Measurements from ENCODE around the gene B4GAT1. TPM values are rescaled to one million over a fixed set of nuclear protein-coding genes. Genes with fewer than 3 reads are reported as not detected.

B4GAT1 gene
- total and polyA plus RNA-seq, 2 donors (not counting 1 experiment from before 2014, with no cell fraction given): 1.4 to 5.2 TPM

- no peaks in the 10 kb centered on the region for H4K20me1 ChIP-seq (ENCODE audit: control insufficient read depth, insufficient read depth, low read length, poor library complexity, severe bottlenecking)
- H3K27ac Mint-ChIP-seq: peak overlapping the region; percentile 75
- no peak for TF ChIP-seq EZH2 (IDR thresholded peaks at IDR 0.05; ENCODE audit: borderline replicate concordance, insufficient read depth, low read depth, low read length, poor library complexity, severe bottlenecking)
- no peak for TF ChIP-seq CTCF (IDR thresholded peaks at IDR 0.05)
- peak overlapping the region; percentile 54 for H3K4me3 Mint-ChIP-seq
- H3K9me3 Mint-ChIP-seq (ENCODE audit: insufficient read depth): no peaks in the 10 kb centered on the region
- no peak overlapping the region for H2AFZ ChIP-seq (ENCODE audit: insufficient read depth, low read depth, low read length, poor library complexity, severe bottlenecking)
- CTCF ChIA-PET: interaction anchor here (4.9 to 6.3 kb wide), 2 partner anchors 16 to 71 kb away, joined by 63 to 101 read pairs; no protein-coding TSS in a partner anchor
- 92% methylated on average over 17 of the region's 17 CpGs for whole genome bisulfite sequencing (ENCODE audit: insufficient coverage)
- H3K79me2 ChIP-seq (ENCODE audit: control insufficient read depth, insufficient read depth, low read length): no peaks in the 10 kb centered on the region
- peaks cover 51% of the 10 kb centered on the region for H3K4me1 Mint-ChIP-seq
- DNase-seq (no peak), ATAC-seq (ENCODE audit: low read depth) (no peak)
- no peak overlapping the region for H3K4me3 ChIP-seq (ENCODE audit: control extremely low read depth in 1 of 5, extremely low read depth in 1 of 5, insufficient read depth in 1 of 5, low read depth in 2 of 5, low read length in 4 of 5)
- no peaks in the 10 kb centered on the region for H3K27me3 ChIP-seq (replicated peaks in 1 of 4; ENCODE audit: control extremely low read depth in 1 of 4, control insufficient read depth in 3 of 4, insufficient read depth in 4 of 4, low read length in 3 of 4)
- no peak overlapping the region for H3K4me2 ChIP-seq (replicated peaks; ENCODE audit: low read depth, low read length, poor library complexity, severe bottlenecking)
- H3K9ac ChIP-seq (ENCODE audit: low read length): no peak overlapping the region
- no peaks in the 10 kb centered on the region for H3K27me3 Mint-ChIP-seq
- intact Hi-C loops (cut with micrococcal nuclease): no loop called here
- H3K36me3 ChIP-seq (replicated peaks in 1 of 2; ENCODE audit: control extremely low read depth in 1 of 2, control insufficient read depth in 1 of 2, extremely low read depth in 1 of 2, insufficient read depth in 2 of 2, low read length in 1 of 2): no peaks in the 10 kb centered on the region
- no peak overlapping the region for H3K27ac ChIP-seq (ENCODE audit: low read length in 2 of 2)
- H3K9me3 ChIP-seq (ENCODE audit: control extremely low read depth in 1 of 3, control insufficient read depth in 2 of 3, insufficient read depth in 1 of 3, low read length in 2 of 3): no peaks in the 10 kb centered on the region
- POLR2A ChIA-PET: no interaction called here
- H3K4me1 ChIP-seq (ENCODE audit: control insufficient read depth in 2 of 2, insufficient read depth in 2 of 2, low read length in 2 of 2): peaks cover 35 to 46% of the 10 kb centered on the region in 2 donors
Measured at GRCh38 chr11:66314561-66315497, 32.6 kb downstream of the B4GAT1 start.

- no peak for TF ChIP-seq EZH2 (IDR thresholded peaks at IDR 0.05; ENCODE audit: borderline replicate concordance, insufficient read depth, low read depth, low read length, poor library complexity, severe bottlenecking)
- TF ChIP-seq CTCF (IDR thresholded peaks at IDR 0.05): no peak
- no peaks in the 10 kb centered on the region for H3K27me3 Mint-ChIP-seq
Measured at GRCh38 chr11:66314186-66314501, 33.3 kb downstream of the B4GAT1 start.

More at GRCh38 chr11:66314186-66314501, 33.3 kb downstream of the B4GAT1 start:
- Histone ChIP-seq H3K27ac (ENCODE audit: low read length in 2 of 2) (peak overlapping the region in 1 of 2 donors; percentile 80), H3K79me2 (ENCODE audit: control insufficient read depth, insufficient read depth, low read length) (no peaks in the 10 kb centered on the region), H3K4me3 (ENCODE audit: control extremely low read depth in 1 of 5, extremely low read depth in 1 of 5, insufficient read depth in 1 of 5, low read depth in 2 of 5, low read length in 4 of 5) (no peak overlapping the region), H4K20me1 (ENCODE audit: control insufficient read depth, insufficient read depth, low read length, poor library complexity, severe bottlenecking) (no peaks in the 10 kb centered on the region), H2AFZ (ENCODE audit: insufficient read depth, low read depth, low read length, poor library complexity, severe bottlenecking) (no peak overlapping the region), H3K36me3 (replicated peaks in 1 of 2; ENCODE audit: control extremely low read depth in 1 of 2, control insufficient read depth in 1 of 2, extremely low read depth in 1 of 2, insufficient read depth in 2 of 2, low read length in 1 of 2) (no peaks in the 10 kb centered on the region), H3K9me3 (ENCODE audit: control extremely low read depth in 1 of 3, control insufficient read depth in 2 of 3, insufficient read depth in 1 of 3, low read length in 2 of 3) (no peaks in the 10 kb centered on the region), H3K4me1 (ENCODE audit: control insufficient read depth in 2 of 2, insufficient read depth in 2 of 2, low read length in 2 of 2) (peaks cover 32 to 42% of the 10 kb centered on the region in 2 donors), H3K27me3 (replicated peaks in 1 of 4; ENCODE audit: control extremely low read depth in 1 of 4, control insufficient read depth in 3 of 4, insufficient read depth in 4 of 4, low read length in 3 of 4) (no peaks in the 10 kb centered on the region), H3K9ac (ENCODE audit: low read length) (no peak overlapping the region), H3K4me2 (replicated peaks; ENCODE audit: low read depth, low read length, poor library complexity, severe bottlenecking) (no peak overlapping the region)
- POLR2A ChIA-PET: interaction anchor here (0.5 kb wide), 1 partner anchor 516 kb away, joined by 4 read pairs; no protein-coding TSS in a partner anchor
- no peak for DNase-seq
- peaks cover 48% of the 10 kb centered on the region for H3K4me1 Mint-ChIP-seq
- CTCF ChIA-PET: interaction anchor here (4.9 to 6.3 kb wide), 2 partner anchors 16 to 72 kb away, joined by 63 to 101 read pairs; no protein-coding TSS in a partner anchor
- peak overlapping the region; percentile 61 for H3K4me3 Mint-ChIP-seq
- WGBS (ENCODE audit: insufficient coverage): no CpG with 5 or more reads among the region's 1 CpG
- no peaks in the 10 kb centered on the region for H3K9me3 Mint-ChIP-seq (ENCODE audit: insufficient read depth)
- intact Hi-C loops (cut with micrococcal nuclease): no loop called here
- no peak for ATAC-seq (ENCODE audit: low read depth)
- H3K27ac Mint-ChIP-seq: peak overlapping the region; percentile 53
